Right cardiac atrium (tissue), 5 donors: ENCODE measurements around the gene ATP5IF1. TPM values are rescaled to one million over a fixed set of nuclear protein-coding genes. Genes with fewer than 3 reads are reported as not detected.

Experiments used
- ATAC-seq, 2 donors: fragments of 200-7000 bp; cut with Tn5 transposase; one replicate each; pipeline versions ENCODE4 v1.8.0 to v1.9.1; 2020; ENCODE audit warnings: moderate library complexity in 2 of 2, mild to moderate bottlenecking in 1 of 2
- DNase-seq, 3 donors: peaks; one replicate each; pipeline ENCODE4 v3.0.0-alpha.2; 2020
- H3K27ac ChIP-seq: one replicate; pipeline ENCODE4 v1.5.1; 2013; ENCODE audit warnings: mild to moderate bottlenecking, low read length, control low read depth, moderate library complexity
- H3K27me3 ChIP-seq: one replicate; pipeline ENCODE4 v1.6.1; 2013; ENCODE audit not compliant: control insufficient read depth, insufficient read depth
- H3K4me1 ChIP-seq: one replicate; pipeline ENCODE4 v1.6.1; 2013; ENCODE audit warnings: low read length; ENCODE audit not compliant: control insufficient read depth, insufficient read depth
- H3K4me3 ChIP-seq: one replicate; pipeline ENCODE4 v1.5.1; 2013; ENCODE audit warnings: low read length, control low read depth
- H3K9me3 ChIP-seq: one replicate; pipeline ENCODE4 v1.6.1; 2013; ENCODE audit warnings: low read length; ENCODE audit not compliant: control insufficient read depth
- WGBS: extraction: QIAGEN DNeasy Blood & Tissue Kit; methylation state at CpG from one replicate; pipeline ENCODE4 v1.1.7; 2013; 5-methylcytosine and 5-hydroxymethylcytosine counted together
- intact Hi-C, 4 donors: fragments of 100-400 bp; cut with DNase I; formaldehyde crosslinking; loops; one replicate each; pipeline versions ENCODE4 v1.11.0 to v1.14.0; 2022 to 2023
- polyA plus RNA-seq: library from polyadenylated mRNA; stranded (reverse); fragments of 200-250 nt; gene quantifications from one replicate; pipeline ENCODE4 v1.2.3, GENCODE V29; 2013
- total RNA-seq, 4 donors: library from RNA; stranded (reverse); fragmentation: NEBNext Ultra II Directional; extraction: Animal tissue kit (Norgen Biotek cat#: 25700); gene quantifications; one replicate each; pipeline ENCODE4 v1.2.1, GENCODE V29; 2021
- donor health status: healthy with polysubstance abuse.
- donor health status: DM: no; HTN: yes; CAD: no.
- donor health status: DM: no; HTN: no; CAD: no.
- donor health status: DM: no; HTN: yes; CAD: no; lungs with severe emphysema.
- donor health status: DM: yes; HTN: yes; CAD: no.

The ATP5IF1 gene
- total and polyA plus RNA-seq, 5 donors = 244 to 1,557 (median 458) TPM

DNA sequence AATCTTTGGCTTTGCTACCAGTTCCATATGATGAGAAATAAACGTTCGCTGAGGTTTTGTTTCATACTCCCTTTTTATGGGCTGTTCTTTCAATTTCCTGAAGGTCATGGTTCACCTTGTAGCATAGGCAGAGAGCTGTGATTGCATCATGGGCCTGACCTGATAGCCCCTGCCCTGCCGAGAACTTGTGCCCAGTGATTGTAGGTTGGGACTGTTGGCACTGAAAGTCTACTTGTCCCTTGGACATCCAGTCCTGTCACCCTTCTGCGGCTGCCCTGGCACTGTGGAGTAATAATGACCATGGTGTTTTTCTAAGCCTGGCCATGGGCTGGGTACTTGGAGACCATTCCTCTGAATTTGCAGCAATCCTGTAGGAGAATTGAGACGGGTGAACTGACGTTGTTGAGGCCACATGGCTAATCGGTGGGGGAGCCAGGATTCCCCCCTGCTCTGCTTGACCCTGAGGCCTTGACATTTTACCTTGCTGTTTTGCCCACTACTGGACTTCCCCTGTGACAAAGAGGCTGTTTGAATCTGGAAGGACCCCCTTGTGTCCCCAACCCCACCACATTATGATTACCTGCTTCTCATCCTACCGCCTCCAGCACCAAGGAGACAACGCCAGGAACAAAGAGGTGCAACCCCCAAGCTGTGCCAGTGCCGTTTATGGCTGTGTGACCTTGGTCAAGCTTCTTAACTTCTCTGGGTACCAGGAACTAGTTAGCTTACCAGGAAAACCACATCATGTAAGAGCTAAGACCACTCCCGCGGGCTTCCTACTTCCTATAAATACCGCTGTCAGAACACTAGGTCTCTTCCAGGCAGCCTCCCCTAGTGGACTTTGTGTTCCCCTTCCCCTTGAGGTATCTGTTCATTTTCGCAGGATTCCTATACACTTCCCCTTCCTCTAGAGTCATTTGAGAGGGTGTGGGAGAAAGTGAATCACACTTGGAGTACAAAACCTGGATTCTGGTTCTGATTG is 46.8 kb downstream of the ATP5IF1 start:
- intact Hi-C loops = no loop called here
- ATAC-seq = no peak
- 80% methylated on average over 14 of the region's 14 CpGs for WGBS
- Histone ChIP-seq H3K4me1 (no peaks in the 10 kb centered on the region), H3K4me3 (no peak overlapping the region), H3K9me3 (no peaks in the 10 kb centered on the region), H3K27ac (no peak overlapping the region), H3K27me3 (no peaks in the 10 kb centered on the region)
- DNase-seq = no peak

DNA sequence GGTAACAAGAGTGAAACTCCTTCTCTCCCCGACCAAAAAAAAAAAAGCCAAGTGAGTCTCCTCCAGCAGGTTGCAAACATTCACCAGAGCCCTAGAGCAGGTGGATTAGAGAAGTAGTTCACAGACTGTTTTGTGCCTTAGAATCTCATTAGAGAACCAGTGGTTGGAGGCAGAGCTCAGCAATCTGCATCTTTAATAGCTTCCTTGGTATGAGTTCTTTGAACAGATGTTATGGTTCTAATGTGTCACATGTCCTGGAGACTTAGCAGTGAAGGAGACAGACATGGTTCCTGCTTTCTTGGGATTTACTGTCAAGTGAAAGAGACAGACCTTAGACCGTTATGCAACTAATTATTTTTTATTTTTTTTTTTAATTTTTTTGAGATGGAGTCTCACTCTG is 50.2 kb downstream of the ATP5IF1 start:
- intact Hi-C loops = no loop called here
- no peak for ATAC-seq
- H3K27ac ChIP-seq = no peak overlapping the region
- no peaks in the 10 kb centered on the region for H3K27me3 ChIP-seq
- DNase-seq = no peak
- H3K9me3 ChIP-seq = no peaks in the 10 kb centered on the region
- WGBS = 61% methylated on average over 2 of the region's 2 CpGs
- H3K4me1 ChIP-seq = no peaks in the 10 kb centered on the region
- no peak overlapping the region for H3K4me3 ChIP-seq

Other genes starting within 250 kb of the ATP5IF1 start
- 10 to 100 TPM; 17.4 to 22.7 (median 19.5) TPM for gene EYA3, start 147.5 kb upstream of the ATP5IF1 start, total RNA-seq
- gene EYA3, start 147.5 kb upstream of the ATP5IF1 start, polyA plus RNA-seq = 5.8 TPM
- 1 to 10 TPM; 2.0 to 3.6 (median 3.0) TPM for gene PTAFR, start 59.4 kb upstream of the ATP5IF1 start, total RNA-seq
- 0.52 TPM for gene PTAFR, start 59.4 kb upstream of the ATP5IF1 start, polyA plus RNA-seq
- 10 to 100 TPM; 63.4 to 71.6 (median 64.1) TPM for gene DNAJC8, start 3.1 kb upstream of the ATP5IF1 start, total RNA-seq
- 78.3 TPM for gene DNAJC8, start 3.1 kb upstream of the ATP5IF1 start, polyA plus RNA-seq
- gene SESN2, start 23.4 kb downstream of the ATP5IF1 start, total RNA-seq = 1 to 10 TPM; 3.4 to 3.8 (median 3.6) TPM
- gene SESN2, start 23.4 kb downstream of the ATP5IF1 start, polyA plus RNA-seq = 3.1 TPM
- 10 to 100 TPM in 3 of 4 donors, 1 to 10 TPM in 1; 8.1 to 12.5 (median 11.2) TPM for gene MED18, start 92.9 kb downstream of the ATP5IF1 start, total RNA-seq
- 11.9 TPM for gene MED18, start 92.9 kb downstream of the ATP5IF1 start, polyA plus RNA-seq
- gene PHACTR4, start 133.6 kb downstream of the ATP5IF1 start, total RNA-seq = 10 to 100 TPM; 18.6 to 27.4 (median 22.4) TPM
- 15.9 TPM for gene PHACTR4, start 133.6 kb downstream of the ATP5IF1 start, polyA plus RNA-seq